GM12872 (cell line): ENCODE data around the gene AFF4.

Experiments used
- TF ChIP-seq, protein P1 (sequence below): IDR thresholded peaks from 3 replicates; pipeline ENCODE4 v1.5.1; 2011; ENCODE audit warnings: low read depth, mild to moderate bottlenecking, low read length, moderate library complexity; ENCODE audit not compliant: insufficient read depth

Gene AFF4

DNA sequence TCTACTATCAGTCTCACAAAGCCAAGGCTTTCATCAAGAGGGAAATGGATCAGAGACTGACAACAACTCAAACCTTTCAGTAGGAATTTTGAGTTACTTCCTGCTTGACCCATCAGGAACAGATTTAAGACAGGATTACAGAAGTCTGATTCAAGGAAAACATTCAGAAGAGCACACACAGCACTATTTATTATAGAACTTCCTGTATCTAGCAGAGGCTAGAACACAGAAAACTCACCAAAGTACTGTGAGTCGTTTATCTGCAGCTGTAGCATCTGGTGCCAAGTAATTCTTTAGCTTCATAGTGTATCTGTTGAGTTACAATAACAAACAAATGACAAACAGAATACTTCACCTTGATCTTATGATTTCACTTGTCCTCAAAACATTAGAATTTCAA, 76.2 kb downstream of the AFF4 start:
- TF ChIP-seq, protein P1, sequence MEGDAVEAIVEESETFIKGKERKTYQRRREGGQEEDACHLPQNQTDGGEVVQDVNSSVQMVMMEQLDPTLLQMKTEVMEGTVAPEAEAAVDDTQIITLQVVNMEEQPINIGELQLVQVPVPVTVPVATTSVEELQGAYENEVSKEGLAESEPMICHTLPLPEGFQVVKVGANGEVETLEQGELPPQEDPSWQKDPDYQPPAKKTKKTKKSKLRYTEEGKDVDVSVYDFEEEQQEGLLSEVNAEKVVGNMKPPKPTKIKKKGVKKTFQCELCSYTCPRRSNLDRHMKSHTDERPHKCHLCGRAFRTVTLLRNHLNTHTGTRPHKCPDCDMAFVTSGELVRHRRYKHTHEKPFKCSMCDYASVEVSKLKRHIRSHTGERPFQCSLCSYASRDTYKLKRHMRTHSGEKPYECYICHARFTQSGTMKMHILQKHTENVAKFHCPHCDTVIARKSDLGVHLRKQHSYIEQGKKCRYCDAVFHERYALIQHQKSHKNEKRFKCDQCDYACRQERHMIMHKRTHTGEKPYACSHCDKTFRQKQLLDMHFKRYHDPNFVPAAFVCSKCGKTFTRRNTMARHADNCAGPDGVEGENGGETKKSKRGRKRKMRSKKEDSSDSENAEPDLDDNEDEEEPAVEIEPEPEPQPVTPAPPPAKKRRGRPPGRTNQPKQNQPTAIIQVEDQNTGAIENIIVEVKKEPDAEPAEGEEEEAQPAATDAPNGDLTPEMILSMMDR = no peak

DNA sequence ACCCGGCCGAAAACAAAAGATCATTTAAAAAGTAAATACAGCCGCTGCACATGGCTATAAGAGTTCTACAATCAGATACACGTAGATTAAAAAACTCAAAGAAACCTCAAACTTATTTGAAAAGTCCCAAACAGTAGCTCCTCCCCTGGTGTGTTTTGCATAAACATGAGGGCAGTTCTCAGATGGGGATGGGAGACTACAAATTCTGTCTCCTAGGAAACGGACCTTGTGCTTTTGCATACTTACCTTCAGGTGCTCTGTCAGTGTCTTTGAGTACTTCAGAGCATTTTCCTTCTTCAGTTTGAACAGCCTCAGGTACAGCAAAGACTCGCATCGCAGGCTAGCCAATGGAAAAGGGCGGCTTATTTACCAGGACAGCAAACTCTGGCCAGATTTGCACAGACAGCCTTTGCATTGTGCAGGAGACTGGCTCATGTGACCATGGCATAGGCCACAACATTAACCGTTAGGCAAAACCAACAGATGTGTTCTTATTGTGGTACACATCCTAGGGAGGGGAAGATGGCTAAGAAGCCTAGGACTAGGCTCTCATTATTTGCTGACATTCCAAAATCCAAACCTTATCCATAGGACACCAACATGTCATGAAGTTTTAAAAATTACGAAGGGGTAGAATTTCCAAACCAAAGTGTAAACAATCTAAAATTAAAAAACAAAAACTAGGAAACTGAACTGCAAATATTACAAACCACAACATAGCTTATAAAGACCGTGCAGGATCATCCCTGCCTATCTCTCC, 77.2 kb downstream of the AFF4 start:
- TF ChIP-seq, protein P1 = no peak

DNA sequence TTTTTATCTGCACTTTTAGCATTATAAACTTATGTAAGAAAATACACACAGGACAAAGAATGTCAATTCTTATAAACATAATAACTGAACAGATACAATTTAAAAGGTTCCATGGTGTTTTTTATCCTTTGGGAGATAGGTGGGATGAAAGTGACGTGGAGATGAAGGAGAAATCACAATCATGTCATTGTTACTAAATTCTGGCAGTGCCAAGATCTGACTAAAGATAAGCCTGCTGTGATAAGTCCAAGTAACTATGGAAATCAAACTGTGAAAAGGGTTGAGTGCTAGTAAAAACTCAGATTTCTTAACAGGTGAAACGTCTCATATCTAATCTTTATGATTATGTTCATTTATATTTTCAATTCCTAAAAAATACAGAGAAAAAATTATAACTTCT, 78.9 kb downstream of the AFF4 start:
- TF ChIP-seq, protein P1 = no peak

- TF ChIP-seq, protein P1 = peak; percentile 71
These were observed 80.1 kb downstream of the AFF4 start for GRCh38 chr5:132883261-132883834.

DNA sequence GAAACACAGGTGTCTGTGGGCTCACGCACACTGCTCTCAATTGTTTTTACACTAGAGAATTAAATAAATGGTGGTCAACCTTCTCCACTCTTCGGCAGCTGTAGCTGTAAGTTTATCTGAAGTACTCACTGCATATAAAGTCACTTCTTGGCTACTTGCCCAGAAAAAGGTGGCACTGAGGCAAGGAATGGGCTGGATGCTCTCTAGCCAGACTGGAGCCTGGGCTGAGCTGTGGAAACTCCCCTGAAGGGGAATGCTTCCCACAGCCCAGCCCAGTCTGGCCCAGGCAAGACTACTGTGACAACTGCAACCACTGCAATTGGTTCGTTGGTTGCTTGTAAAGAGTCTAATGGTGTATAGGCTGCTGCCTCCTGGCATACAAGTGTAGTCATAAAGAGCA, 85.5 kb downstream of the AFF4 start:
- TF ChIP-seq, protein P1 = no peak

DNA sequence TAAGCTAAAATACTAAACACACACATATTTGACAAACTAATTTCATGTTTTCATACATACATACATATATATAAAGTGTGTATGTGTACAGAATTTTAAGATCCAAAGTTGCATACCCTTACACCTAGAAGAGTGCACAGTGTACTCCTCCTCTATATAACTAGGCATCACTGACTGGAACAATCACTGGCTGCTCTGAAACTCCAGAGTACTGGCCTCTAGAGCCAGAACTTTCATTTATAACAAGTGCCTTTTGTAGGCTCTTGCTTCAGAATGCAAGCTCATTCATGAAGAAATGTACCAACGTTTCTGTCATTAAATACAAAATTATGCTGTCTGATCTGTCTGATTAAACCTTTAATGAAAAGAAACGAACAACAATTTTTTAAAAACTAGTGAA, 86.0 kb downstream of the AFF4 start:
- TF ChIP-seq, protein P1 = no peak

- TF ChIP-seq, protein P1 = no peak
These were observed 87.2 kb downstream of the AFF4 start for GRCh38 chr5:132876020-132876759.
